Glutamatergic neuron (in vitro differentiated cells): ENCODE data around the gene ATP11A. TPM values are rescaled to one million over a fixed set of nuclear protein-coding genes. Genes with fewer than 3 reads are reported as not detected.
"Not testable (repeated sequence)": the region's sequence is repeated elsewhere in the genome, so short reads cannot be mapped to it uniquely, and the experiment has no call there.

Experiments used
- DNase-seq: peaks from one replicate; pipeline ENCODE4 v3.0.0; 2022
- H3K27ac Mint-ChIP-seq: one replicate; pipeline ENCODE4 v1.8.0; 2020; ENCODE audit warnings: mild to moderate bottlenecking, mixed read lengths, inconsistent platforms; ENCODE audit not compliant: unreplicated experiment
- H3K27me3 Mint-ChIP-seq: one replicate; pipeline ENCODE4 v1.8.0; 2020; ENCODE audit warnings: mild to moderate bottlenecking, moderate library complexity, mixed read lengths, inconsistent platforms; ENCODE audit not compliant: unreplicated experiment
- H3K36me3 Mint-ChIP-seq: one replicate; pipeline ENCODE4 v1.8.0; 2020; ENCODE audit warnings: mild to moderate bottlenecking, mixed read lengths, inconsistent platforms; ENCODE audit not compliant: unreplicated experiment
- H3K4me1 Mint-ChIP-seq: one replicate; pipeline ENCODE4 v1.8.0; 2020; ENCODE audit warnings: mild to moderate bottlenecking, low read depth, mixed read lengths, inconsistent platforms; ENCODE audit not compliant: unreplicated experiment
- H3K4me3 Mint-ChIP-seq: one replicate; pipeline ENCODE4 v1.8.0; 2020; ENCODE audit warnings: mild to moderate bottlenecking, mixed read lengths, inconsistent platforms; ENCODE audit not compliant: unreplicated experiment
- H3K9me3 Mint-ChIP-seq: one replicate; pipeline ENCODE4 v1.8.0; 2020; ENCODE audit warnings: mild to moderate bottlenecking, moderate library complexity, mixed read lengths, inconsistent platforms; ENCODE audit not compliant: unreplicated experiment
- total RNA-seq: library from RNA; stranded (reverse); fragmentation: NEBNext Ultra II Directional; extraction: Animal tissue kit (Norgen Biotek cat#: 25700); gene quantifications from one replicate; pipeline ENCODE4 v1.2.1, GENCODE V29; 2021; ENCODE audit not compliant: unreplicated experiment
- TF ChIP-seq, protein P1 (sequence below): fragments of 200-600 bp; sonication (generic); IDR thresholded peaks from one replicate; pipeline ENCODE4 v1.5.0; 2021; ENCODE audit not compliant: partially characterized antibody, unreplicated experiment

Gene ATP11A
- total RNA-seq, 1 donor from 2014 or later = 127 TPM

DNA sequence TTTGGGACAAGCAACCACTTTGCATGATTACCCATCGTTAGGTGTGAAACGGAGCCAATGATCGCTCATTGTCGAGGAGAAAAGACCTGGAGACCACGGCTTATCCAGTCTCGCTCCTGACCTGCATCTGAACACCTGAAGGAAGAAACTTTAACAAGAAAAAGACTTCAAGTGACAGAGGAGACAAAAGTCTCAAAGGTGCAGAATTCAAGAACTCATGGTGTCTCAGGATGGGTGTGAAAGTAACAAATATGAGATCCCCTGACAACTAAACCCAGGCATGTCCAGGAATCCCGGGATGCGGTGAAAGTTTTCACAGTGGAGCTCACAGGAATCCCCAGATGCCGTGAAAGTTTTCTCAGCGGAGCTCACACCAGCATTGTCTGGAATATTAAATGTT lies 6.3 kb upstream of the ATP11A start:
- H3K9me3 Mint-ChIP-seq = peaks cover 5% of the 10 kb centered on the region
- TF ChIP-seq, protein P1, sequence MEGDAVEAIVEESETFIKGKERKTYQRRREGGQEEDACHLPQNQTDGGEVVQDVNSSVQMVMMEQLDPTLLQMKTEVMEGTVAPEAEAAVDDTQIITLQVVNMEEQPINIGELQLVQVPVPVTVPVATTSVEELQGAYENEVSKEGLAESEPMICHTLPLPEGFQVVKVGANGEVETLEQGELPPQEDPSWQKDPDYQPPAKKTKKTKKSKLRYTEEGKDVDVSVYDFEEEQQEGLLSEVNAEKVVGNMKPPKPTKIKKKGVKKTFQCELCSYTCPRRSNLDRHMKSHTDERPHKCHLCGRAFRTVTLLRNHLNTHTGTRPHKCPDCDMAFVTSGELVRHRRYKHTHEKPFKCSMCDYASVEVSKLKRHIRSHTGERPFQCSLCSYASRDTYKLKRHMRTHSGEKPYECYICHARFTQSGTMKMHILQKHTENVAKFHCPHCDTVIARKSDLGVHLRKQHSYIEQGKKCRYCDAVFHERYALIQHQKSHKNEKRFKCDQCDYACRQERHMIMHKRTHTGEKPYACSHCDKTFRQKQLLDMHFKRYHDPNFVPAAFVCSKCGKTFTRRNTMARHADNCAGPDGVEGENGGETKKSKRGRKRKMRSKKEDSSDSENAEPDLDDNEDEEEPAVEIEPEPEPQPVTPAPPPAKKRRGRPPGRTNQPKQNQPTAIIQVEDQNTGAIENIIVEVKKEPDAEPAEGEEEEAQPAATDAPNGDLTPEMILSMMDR = no peak
- H3K4me3 Mint-ChIP-seq = no peak overlapping the region
- no peaks in the 10 kb centered on the region for H3K4me1 Mint-ChIP-seq
- peaks cover 3% of the 10 kb centered on the region for H3K27me3 Mint-ChIP-seq
- no peak for DNase-seq
- H3K36me3 Mint-ChIP-seq = no peaks in the 10 kb centered on the region
- no peak overlapping the region for H3K27ac Mint-ChIP-seq

DNA sequence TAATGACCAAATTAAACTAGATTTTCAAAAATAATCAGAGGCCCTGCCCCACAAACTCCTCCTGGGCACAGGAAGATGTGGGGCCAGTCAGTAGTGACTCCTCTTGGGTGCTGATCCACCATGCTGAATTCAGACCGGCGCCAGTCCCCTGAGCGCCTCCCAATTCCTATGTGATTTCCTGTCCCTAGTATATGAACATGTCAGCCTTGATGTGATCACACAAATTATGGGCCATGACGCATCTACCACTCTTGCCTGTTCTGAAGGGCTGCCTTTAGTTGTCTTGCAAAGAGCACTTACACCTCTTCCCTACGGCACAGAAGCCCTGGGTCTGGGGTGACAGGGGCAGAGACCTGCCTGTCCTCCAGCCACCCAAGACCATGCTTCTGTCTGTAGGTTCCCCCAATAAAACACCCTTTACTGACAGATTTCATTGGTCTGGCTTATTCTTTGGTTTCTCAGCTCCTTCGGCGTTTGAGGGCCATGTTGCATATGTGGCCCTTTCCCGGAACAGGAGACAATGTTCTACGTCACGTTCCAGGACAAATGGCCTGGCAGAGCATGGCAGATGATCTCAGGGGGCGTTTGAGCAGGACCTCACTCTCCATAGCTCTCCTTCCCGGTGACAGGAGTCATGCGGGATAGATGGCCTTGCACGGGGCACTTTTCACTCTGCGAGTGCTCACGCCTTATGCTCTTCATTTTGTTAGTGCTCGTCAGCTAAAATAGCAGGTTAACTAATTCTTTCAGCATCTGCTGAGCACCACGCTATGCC lies 5.6 kb upstream of the ATP11A start:
- peaks cover 4% of the 10 kb centered on the region for H3K4me1 Mint-ChIP-seq
- no peak overlapping the region for H3K27ac Mint-ChIP-seq
- no peaks in the 10 kb centered on the region for H3K36me3 Mint-ChIP-seq
- DNase-seq = no peak
- peaks cover 5% of the 10 kb centered on the region for H3K27me3 Mint-ChIP-seq
- H3K4me3 Mint-ChIP-seq = no peak overlapping the region
- TF ChIP-seq, protein P1 = no peak
- H3K9me3 Mint-ChIP-seq = peaks cover 8% of the 10 kb centered on the region

DNA sequence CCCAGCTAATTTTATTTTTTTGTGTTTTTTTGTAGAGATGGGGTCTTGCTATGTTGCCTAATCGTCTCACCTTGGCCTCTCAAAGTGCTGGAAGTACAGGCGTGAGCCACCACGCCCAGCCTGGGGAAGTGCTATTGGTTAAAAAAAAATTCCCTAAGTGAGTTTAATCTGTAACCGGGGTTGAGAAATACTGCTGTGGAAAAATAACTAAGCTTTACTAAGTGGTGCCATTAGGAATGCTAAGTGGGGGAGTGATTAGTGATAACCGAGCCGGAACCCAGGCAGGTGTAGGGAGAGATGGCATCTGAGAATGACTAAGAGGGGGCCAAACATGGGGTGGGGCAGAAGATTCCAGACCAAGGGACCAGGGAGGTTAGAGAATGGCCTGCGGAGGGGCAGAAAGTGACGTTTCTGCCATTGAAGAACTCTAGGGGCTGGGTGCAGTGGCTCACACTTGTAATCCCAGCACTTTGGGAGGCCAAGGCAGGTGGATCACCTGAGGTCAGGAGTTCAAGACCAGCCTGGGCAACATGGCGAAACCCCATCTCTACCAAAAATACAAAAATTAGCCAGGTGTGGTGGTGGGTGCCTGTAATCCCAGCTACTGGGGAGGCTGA lies 4.5 kb upstream of the ATP11A start:
- H3K36me3 Mint-ChIP-seq, H3K27me3 Mint-ChIP-seq, H3K4me3 Mint-ChIP-seq, DNase-seq, H3K27ac Mint-ChIP-seq, H3K9me3 Mint-ChIP-seq, H3K4me1 Mint-ChIP-seq: not testable (repeated sequence)

DNA sequence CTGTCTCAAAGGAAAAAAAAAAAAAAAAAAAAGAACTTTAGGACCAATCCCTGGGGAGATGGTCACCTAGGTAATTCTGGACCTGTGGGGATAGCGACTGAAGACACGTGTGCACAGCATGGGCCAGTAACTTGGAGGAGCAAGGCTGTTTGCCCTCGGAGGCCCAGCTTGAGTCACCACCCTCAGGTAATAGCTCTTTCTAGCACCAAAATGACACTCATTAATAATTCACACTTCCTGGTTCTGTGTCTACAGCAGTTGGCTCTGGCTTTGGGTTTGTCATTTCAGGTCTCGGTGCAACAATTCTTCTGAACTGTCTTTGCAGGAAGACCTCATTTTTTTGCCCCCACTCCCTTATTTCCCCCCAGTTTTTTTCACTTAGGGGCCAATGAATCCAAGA lies 3.9 kb upstream of the ATP11A start:
- Mint-ChIP-seq H3K27ac (no peak overlapping the region), H3K4me3 (no peak overlapping the region), H3K4me1 (peaks cover 4% of the 10 kb centered on the region), H3K9me3 (peaks cover 8% of the 10 kb centered on the region), H3K36me3 (no peaks in the 10 kb centered on the region), H3K27me3 (peaks cover 5% of the 10 kb centered on the region)
- DNase-seq = no peak
- TF ChIP-seq, protein P1 = no peak

DNA sequence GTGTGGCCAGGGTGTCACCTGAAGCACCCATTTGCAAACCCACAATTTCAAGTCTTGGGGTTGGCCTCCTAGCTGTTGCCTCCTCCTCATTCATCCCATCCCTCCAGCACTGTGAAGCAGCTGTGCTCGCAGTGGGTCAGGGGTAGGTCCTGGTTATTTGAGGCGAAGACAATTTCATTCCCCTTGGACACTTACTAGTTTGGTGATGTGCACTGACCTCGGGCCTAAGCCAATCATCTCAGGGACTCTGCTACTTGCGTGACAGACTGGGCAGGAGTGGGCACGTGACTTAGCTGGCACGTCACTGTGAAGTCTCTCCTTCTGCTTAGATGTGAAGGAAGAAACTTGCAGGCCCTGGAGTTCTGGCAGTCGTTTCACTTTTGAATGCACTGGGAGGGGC lies 3.5 kb upstream of the ATP11A start:
- peaks cover 5% of the 10 kb centered on the region for H3K27me3 Mint-ChIP-seq
- H3K27ac Mint-ChIP-seq = no peak overlapping the region
- TF ChIP-seq, protein P1 = no peak
- H3K4me1 Mint-ChIP-seq = peaks cover 4% of the 10 kb centered on the region
- no peaks in the 10 kb centered on the region for H3K36me3 Mint-ChIP-seq
- no peak for DNase-seq
- H3K9me3 Mint-ChIP-seq = peaks cover 9% of the 10 kb centered on the region
- no peak overlapping the region for H3K4me3 Mint-ChIP-seq
